ENCODE data around the gene NAV2.

NAV2 gene

DNA sequence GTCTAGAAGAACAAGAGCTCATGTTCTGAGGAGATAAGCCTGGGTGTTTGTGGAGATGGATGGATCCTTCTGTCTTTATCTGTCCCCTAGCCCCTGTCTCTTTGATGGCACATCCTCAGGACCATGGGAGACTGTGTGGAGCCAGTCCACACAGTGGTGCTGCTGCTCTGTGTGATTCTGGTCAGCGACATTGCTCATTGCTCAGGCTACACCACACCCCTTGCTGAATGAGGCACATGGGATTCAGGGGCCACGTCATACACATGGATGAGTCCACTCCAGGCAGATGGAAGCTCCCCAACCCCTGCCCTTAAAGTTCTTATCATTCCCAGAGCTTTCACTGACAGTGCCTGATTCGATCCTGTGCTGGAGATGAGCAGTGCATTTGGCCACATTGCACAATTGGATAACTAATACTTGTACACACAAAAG is 222.2 kb downstream of the NAV2 start:
- in situ Hi-C loops (cut with MboI; ENCODE audit: low sequenced_read_pairs), result no loop called here
- no peaks in the 10 kb centered on the region for H3K27me3 ChIP-seq (ENCODE audit: low read depth)
- DNase-seq (ENCODE audit: low spot score in 2 of 2), result no peak
- H3K4me3 ChIP-seq, result no peak overlapping the region
- no peaks in the 10 kb centered on the region for H3K9me3 ChIP-seq
- H3K36me3 ChIP-seq (replicated peaks), result no peaks in the 10 kb centered on the region
- H3K4me1 ChIP-seq, result no peaks in the 10 kb centered on the region; the same call in 1 of the 2 replicates

DNA sequence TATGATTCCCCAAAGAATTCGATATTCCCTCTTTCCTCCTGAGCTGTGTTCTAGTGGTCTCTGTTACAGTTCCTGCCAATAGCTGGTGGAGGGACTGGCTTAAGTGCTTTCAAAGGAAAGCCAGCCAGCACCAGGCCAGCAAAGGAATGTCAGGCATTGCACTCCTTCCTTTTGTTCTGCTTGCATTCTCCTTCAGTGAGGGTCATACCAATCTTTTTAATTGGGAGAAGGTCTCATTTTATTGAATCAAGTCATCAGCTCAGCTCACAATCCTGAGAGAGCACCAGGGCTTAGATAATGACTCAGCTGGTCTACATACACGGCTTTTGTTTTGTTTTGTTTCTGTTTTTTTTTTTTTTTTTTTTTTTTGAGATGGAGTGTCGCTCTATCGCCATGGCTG is 222.9 kb downstream of the NAV2 start:
- in situ Hi-C loops (cut with MboI; ENCODE audit: low sequenced_read_pairs), result no loop called here
- peak; percentile 56 to 72 for DNase-seq (ENCODE audit: low spot score in 2 of 2)
- Histone ChIP-seq H3K4me3 (no peak overlapping the region), H3K36me3 (replicated peaks) (no peaks in the 10 kb centered on the region), H3K4me1 (no peaks in the 10 kb centered on the region; the same call in 1 of the 2 replicates), H3K27me3 (ENCODE audit: low read depth) (no peaks in the 10 kb centered on the region), H3K9me3 (no peaks in the 10 kb centered on the region)

DNA sequence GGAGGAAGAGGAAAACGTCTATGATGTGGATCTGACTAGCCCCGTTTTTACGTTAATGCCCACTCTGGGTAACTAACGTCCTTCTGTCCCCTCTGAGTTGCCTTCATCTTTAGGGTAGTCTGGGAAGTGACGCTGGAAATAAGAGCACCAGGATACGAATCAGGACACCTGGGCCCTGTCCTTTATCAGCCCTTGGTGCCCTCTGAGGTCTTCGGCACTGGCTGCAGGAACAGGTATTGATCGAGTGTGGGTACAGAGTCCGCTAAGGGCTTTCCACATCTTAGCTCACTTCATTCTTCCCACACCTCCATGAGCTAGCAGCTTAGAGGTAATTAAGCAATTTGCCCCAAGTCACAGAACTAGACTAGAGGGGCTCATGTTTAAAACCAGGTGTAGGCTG is 223.8 kb downstream of the NAV2 start:
- Histone ChIP-seq H3K4me3 (no peak overlapping the region), H3K9me3 (no peaks in the 10 kb centered on the region), H3K36me3 (replicated peaks) (no peaks in the 10 kb centered on the region), H3K27me3 (ENCODE audit: low read depth) (no peaks in the 10 kb centered on the region), H3K4me1 (no peaks in the 10 kb centered on the region; the same call in 1 of the 2 replicates)
- in situ Hi-C loops (cut with MboI; ENCODE audit: low sequenced_read_pairs), result no loop called here
- DNase-seq (ENCODE audit: low spot score in 2 of 2), result no peak

DNA sequence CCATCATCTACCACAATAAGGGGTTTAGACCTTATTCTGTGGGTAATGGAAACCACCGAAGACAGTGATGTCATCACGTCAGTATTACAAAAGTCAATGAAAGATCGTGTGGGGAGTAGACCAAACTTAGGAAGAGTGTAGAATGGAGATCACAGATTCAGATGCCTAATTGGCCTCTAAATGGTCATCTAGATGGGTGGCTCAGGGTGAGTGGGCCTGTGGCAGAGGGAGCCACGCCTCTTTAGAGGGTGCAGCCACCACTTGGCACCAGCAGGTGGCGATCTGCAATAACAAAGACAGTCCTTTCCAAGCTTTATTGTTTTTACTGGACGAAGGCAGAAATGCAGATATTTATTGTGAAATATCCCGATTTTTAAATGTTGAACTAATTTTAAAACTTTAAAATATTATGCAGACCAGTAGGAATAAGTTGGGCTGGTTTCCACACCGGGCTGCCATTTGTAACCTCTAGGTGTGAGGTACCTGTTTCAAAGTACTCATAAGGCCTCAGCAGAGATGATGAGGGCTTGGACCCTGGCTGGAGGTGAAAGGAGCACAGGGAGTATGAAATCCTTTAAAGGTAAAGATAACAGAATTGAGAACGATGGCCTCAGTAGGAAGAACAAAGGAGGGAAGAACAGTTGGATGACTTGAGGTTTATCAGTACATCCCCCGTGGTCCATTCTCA is 225.7 kb downstream of the NAV2 start:
- H3K36me3 ChIP-seq (replicated peaks), result no peaks in the 10 kb centered on the region
- peak; percentile 62 to 77 for DNase-seq (ENCODE audit: low spot score in 2 of 2)
- no peaks in the 10 kb centered on the region for H3K9me3 ChIP-seq
- H3K4me1 ChIP-seq, result no peaks in the 10 kb centered on the region; the same call in 1 of the 2 replicates
- no peak overlapping the region for H3K4me3 ChIP-seq
- peaks cover under 1% of the 10 kb centered on the region; the same call in 1 of the 2 replicates for H3K27me3 ChIP-seq (ENCODE audit: low read depth)
- in situ Hi-C loops (cut with MboI; ENCODE audit: low sequenced_read_pairs), result no loop called here

DNA sequence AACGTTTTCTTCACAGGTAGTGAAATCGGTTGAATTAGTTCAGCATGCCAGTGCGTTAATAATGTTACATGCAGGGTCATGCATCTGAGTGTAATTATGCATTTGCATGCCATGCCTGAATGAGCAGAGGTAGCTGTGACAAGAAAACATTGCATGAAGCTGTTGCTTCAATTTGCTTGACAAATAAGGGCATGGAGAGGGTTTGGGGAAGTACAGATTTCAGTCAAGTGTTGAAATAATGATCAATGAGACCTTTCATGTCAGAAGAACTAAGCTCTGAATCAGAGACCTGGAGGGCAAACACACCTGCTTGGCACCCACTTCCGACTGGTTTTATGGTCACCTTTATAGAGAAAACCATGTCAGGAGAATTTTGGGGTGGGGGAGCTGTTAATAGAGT is 226.2 kb downstream of the NAV2 start:
- DNase-seq (ENCODE audit: low spot score in 2 of 2), result no peak
- H3K4me1 ChIP-seq, result no peaks in the 10 kb centered on the region; the same call in 1 of the 2 replicates
- peaks cover 3% of the 10 kb centered on the region; the same call in 1 of the 2 replicates for H3K27me3 ChIP-seq (ENCODE audit: low read depth)
- H3K36me3 ChIP-seq (replicated peaks), result no peaks in the 10 kb centered on the region
- H3K9me3 ChIP-seq, result no peaks in the 10 kb centered on the region
- in situ Hi-C loops (cut with MboI; ENCODE audit: low sequenced_read_pairs), result no loop called here
- no peak overlapping the region for H3K4me3 ChIP-seq

DNA sequence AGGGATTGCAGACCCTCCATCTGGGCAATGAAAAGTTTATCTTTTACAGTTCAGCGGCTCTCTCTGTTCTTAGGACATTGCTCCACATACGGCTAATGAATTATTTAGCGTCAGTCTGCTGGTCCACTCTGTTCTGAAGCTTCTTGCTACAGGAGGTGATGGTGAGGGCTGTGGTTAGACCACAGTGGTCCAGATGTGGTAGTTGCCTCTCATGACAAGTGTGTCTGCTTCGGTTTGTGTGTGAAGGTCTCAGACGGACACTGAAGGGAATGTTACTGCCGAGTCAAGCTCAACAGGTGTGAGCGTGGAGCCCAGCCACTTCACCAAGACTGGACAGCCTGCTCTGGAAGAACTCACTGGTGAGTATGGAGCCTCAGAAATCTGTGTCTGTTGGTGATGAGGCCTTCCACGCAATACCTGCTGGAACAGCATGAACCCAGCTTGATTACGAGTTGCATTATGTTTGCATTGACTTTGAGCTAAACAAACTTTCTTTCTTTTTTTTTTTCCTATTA is 226.8 kb downstream of the NAV2 start:
- Histone ChIP-seq H3K27me3 (ENCODE audit: low read depth) (peaks cover 8% of the 10 kb centered on the region), H3K4me1 (no peaks in the 10 kb centered on the region; the same call in 1 of the 2 replicates), H3K4me3 (no peak overlapping the region), H3K36me3 (replicated peaks) (no peaks in the 10 kb centered on the region), H3K9me3 (no peaks in the 10 kb centered on the region)
- in situ Hi-C loops (cut with MboI; ENCODE audit: low sequenced_read_pairs), result no loop called here
- DNase-seq (ENCODE audit: low spot score in 2 of 2), result no peak

DNA sequence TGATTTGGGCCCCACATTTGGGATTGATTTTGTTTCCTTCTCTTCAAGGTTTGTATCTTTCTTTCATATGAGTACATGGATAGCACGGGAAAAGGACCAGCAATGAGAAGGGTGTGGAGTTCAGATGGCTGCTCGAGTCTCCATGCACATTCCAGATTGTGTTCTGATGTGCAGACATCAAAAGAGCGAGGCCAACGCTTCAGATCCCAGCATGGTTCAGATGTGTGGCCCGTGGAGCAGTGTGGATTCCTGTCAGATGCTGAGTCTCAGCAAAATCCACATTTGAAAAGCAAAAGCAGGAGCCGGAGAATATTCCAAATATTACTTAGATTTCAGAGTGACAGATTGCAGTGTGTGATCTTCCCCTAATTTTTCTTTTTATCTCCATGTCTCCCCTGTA is 228.2 kb downstream of the NAV2 start:
- H3K4me1 ChIP-seq, result no peaks in the 10 kb centered on the region; the same call in 1 of the 2 replicates
- H3K27me3 ChIP-seq (ENCODE audit: low read depth), result peaks cover 8% of the 10 kb centered on the region
- no peak overlapping the region for H3K4me3 ChIP-seq
- H3K9me3 ChIP-seq, result no peaks in the 10 kb centered on the region
- in situ Hi-C loops (cut with MboI; ENCODE audit: low sequenced_read_pairs), result loop anchor here (10.0 kb wide), 1 partner anchor 404 kb away; no protein-coding TSS in a partner anchor
- no peaks in the 10 kb centered on the region for H3K36me3 ChIP-seq (replicated peaks)
- DNase-seq (ENCODE audit: low spot score in 2 of 2), result no peak

DNA sequence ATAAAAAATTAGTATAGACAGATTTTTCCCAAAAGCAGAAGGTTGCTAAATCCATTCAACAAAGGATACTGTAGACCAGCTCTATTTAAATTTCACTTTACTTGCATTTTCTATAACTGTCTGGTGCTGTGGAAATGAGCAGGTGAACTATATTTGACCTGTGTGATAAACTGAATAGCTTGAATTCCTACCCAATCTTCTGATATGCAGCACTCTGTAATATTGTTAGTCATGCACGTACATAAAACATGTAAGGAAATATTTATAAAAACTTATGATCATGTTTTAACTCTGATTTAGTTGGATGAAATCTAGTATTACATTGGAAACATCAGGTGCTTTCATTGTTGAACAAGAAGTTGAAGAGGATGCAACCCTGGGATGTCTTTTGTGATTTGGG is 234.0 kb downstream of the NAV2 start:
- H3K27me3 ChIP-seq (ENCODE audit: low read depth), result peaks cover 16% of the 10 kb centered on the region
- no peak for DNase-seq (ENCODE audit: low spot score in 2 of 2)
- no peak overlapping the region for H3K4me3 ChIP-seq
- in situ Hi-C loops (cut with MboI; ENCODE audit: low sequenced_read_pairs), result loop anchor here (5.0 to 10.0 kb wide), 2 partner anchors 181 to 398 kb away; no protein-coding TSS in a partner anchor
- no peaks in the 10 kb centered on the region for H3K9me3 ChIP-seq
- peaks cover under 1% of the 10 kb centered on the region; the same call in 1 of the 2 replicates for H3K4me1 ChIP-seq
- no peaks in the 10 kb centered on the region for H3K36me3 ChIP-seq (replicated peaks)

DNA sequence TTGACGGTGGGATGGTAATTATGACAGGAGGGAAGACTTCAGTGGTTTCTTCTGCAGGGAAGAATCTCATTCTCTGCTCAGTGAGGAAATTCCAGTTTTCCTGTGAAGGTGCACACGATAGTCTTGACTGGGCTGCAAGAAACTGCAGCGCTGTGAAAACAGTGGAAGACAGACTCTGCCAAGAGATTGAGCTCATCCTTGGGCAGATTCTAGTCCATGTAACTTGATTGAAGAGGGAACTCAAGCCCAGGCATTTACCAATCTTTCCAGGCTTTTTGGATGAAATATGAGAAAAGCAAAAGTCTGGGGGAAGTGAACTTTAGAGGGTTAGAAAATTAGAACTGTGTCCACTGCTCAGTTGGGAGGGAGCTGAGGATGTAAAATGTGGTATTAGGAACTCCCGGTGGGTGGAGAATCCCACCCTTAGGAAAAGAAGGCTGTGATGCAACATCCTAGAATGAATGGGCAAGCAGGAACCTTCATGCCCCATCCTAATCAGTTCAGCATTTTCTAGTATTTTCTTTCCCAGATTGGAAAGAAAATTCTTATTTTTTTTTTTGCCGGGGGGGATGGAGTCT is 235.0 kb downstream of the NAV2 start:
- Histone ChIP-seq H3K36me3 (replicated peaks) (no peaks in the 10 kb centered on the region), H3K4me3 (no peak overlapping the region), H3K27me3 (ENCODE audit: low read depth) (peaks cover 16% of the 10 kb centered on the region), H3K9me3 (no peaks in the 10 kb centered on the region), H3K4me1 (peaks cover 10% of the 10 kb centered on the region)
- in situ Hi-C loops (cut with MboI; ENCODE audit: low sequenced_read_pairs), result loop anchor here (5.0 to 10.0 kb wide), 2 partner anchors 180 to 397 kb away; no protein-coding TSS in a partner anchor
- no peak for DNase-seq (ENCODE audit: low spot score in 2 of 2)

DNA sequence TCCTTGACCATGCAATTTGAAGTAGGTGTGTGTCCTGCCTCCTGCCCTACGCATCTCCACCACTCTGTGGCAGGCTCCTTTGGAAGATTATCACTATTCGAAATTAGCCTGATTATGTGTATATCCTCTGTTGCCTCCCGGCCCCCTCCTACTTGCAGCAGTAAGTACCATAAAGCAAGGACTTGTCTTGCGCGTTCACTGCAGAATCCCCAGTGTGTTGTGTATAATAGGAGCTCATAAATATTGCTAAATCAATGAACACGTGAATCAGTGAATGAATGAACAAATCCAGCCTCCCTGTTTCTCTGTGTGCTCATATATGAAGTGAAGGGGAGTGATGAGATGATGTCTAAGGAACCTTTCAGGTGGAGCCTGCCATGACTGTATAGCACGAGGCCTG is 237.0 kb downstream of the NAV2 start:
- no peaks in the 10 kb centered on the region for H3K9me3 ChIP-seq
- H3K4me1 ChIP-seq, result peaks cover 10% of the 10 kb centered on the region
- H3K36me3 ChIP-seq (replicated peaks), result no peaks in the 10 kb centered on the region
- in situ Hi-C loops (cut with MboI; ENCODE audit: low sequenced_read_pairs), result loop anchor here (5.0 to 10.0 kb wide), 3 partner anchors 145 to 395 kb away; no protein-coding TSS in a partner anchor
- no peak for DNase-seq (ENCODE audit: low spot score in 2 of 2)
- peaks cover 8% of the 10 kb centered on the region for H3K27me3 ChIP-seq (ENCODE audit: low read depth)
- no peak overlapping the region for H3K4me3 ChIP-seq

DNA sequence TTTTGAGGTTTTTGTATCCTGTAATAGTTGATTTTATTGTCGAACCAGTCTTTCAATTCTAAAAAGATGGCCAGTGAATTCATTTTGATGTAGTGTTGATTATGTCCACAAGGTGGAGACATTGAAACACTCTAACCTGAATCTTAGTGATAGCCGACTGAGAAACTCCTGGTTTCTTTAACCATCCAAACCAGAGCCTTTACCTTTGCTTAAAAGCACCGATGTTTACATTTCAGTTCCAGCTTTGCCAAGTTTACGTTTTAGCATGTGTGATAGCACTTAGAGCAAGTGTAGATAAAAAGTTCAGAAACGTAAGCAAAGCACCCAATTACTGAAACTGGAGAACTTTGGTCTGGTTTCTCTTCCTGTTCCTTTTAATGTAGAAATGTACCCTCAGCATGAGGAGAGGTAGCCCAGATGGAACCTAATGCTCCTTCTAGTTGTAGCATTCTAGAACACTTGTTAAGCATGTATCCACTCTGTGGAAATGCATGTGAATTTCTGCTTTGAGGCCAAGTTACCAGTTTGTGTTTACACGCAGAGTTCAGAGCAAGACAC is 239.0 kb downstream of the NAV2 start:
- peak; percentile 15 to 50 for DNase-seq (ENCODE audit: low spot score in 2 of 2)
- peaks cover 10% of the 10 kb centered on the region for H3K4me1 ChIP-seq
- H3K4me3 ChIP-seq, result no peak overlapping the region
- H3K36me3 ChIP-seq (replicated peaks), result no peaks in the 10 kb centered on the region
- H3K9me3 ChIP-seq, result no peaks in the 10 kb centered on the region
- in situ Hi-C loops (cut with MboI; ENCODE audit: low sequenced_read_pairs), result loop anchor here (10.0 kb wide), 1 partner anchor 143 kb away; no protein-coding TSS in a partner anchor
- peaks cover 8% of the 10 kb centered on the region; the same call in 1 of the 2 replicates for H3K27me3 ChIP-seq (ENCODE audit: low read depth)

DNA sequence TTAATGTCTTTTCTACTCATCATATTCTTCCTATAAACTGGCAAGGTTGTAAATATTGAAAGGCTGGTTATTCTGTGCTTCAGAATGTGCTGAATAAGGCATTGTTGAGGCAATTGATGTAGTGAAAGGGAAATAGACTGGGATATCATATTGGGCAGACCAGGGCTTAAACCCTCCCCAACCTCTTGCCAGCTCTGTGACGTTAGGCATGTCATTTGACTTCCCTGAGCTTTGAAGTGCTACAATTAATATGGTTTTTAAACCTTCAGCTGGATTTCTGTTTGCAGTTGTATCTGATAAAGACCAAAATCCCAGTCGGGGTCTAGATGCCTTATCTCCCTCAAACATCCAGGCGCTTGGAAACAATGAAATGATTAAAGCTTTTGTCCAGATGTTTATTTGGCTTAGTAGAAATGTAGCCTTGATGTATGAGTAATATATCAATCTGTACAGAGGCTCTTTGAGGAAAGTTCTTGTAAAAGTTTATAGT is 239.5 kb downstream of the NAV2 start:
- in situ Hi-C loops (cut with MboI; ENCODE audit: low sequenced_read_pairs), result loop anchor here (10.0 kb wide), 1 partner anchor 143 kb away; no protein-coding TSS in a partner anchor
- DNase-seq (ENCODE audit: low spot score in 2 of 2), result peak in 1 of 2 experiments; percentile 6
- peaks cover 8% of the 10 kb centered on the region; the same call in 1 of the 2 replicates for H3K27me3 ChIP-seq (ENCODE audit: low read depth)
- H3K4me3 ChIP-seq, result no peak overlapping the region
- H3K36me3 ChIP-seq (replicated peaks), result no peaks in the 10 kb centered on the region
- peaks cover 10% of the 10 kb centered on the region for H3K4me1 ChIP-seq
- no peaks in the 10 kb centered on the region for H3K9me3 ChIP-seq

DNA sequence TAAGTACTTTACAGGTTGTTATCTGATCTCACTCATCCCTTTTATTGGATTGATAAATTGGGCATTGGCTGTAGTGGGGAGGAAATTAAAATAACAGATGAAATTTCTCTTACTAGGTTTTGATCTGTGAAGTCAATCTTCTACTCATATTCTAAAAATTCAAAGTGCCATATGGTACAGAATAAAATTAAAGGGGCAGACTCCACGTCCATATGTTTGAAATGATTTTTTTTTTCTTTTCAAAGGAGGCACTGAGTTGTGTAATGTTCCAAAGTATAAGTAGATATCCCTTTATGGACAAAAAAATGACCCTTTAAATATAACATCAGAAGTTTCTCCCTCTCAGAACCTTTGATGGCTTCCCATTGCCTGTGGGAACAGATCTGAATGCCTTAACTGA is 240.3 kb downstream of the NAV2 start:
- DNase-seq (ENCODE audit: low spot score in 2 of 2), result no peak
- Histone ChIP-seq H3K9me3 (no peaks in the 10 kb centered on the region), H3K4me3 (no peak overlapping the region), H3K27me3 (ENCODE audit: low read depth) (peaks cover 5% of the 10 kb centered on the region; the same call in 1 of the 2 replicates), H3K36me3 (replicated peaks) (no peaks in the 10 kb centered on the region), H3K4me1 (peaks cover 10% of the 10 kb centered on the region)
- in situ Hi-C loops (cut with MboI; ENCODE audit: low sequenced_read_pairs), result loop anchor here (10.0 kb wide), 1 partner anchor 142 kb away; no protein-coding TSS in a partner anchor
